ENCODE results near the gene VWA3A.
"Not testable (repeated sequence)": the region's sequence is repeated elsewhere in the genome, so short reads cannot be mapped to it uniquely, and the experiment has no call there.

DNA sequence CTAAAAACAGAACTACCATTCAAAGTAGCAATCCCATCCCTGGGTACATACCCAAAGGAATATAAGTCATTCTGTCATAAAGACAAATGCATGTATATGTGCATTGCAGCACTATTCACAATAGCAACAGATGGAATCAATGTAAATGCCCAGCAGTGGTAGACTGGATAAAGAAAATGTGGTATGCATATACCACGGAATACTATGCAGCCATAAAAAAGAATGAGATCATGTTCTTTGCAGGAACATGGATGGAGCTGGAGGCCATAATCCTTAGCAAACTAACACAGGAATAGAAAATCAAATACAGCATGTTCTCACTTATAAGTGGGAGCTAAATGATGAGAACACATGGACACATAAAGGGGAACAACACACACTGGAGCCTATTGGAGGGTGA, 36.2 kb downstream of the VWA3A start:
- TF ChIP-seq EZH2 (IDR thresholded peaks at IDR 0.05; ENCODE audit: borderline replicate concordance, low read depth, low read length, severe bottlenecking); CTCF (IDR thresholded peaks at IDR 0.05; ENCODE audit: borderline replicate concordance, extremely low read depth, low read length, poor library complexity, severe bottlenecking): not testable (repeated sequence)

Measured in DND-41 (cell line).